GM21737 (cell line): ENCODE results near the gene THOC3.
"Not testable (repeated sequence)": the region's sequence is repeated elsewhere in the genome, so short reads cannot be mapped to it uniquely, and the experiment has no call there.

Source experiments
- ATAC-seq: cut with Tn5 transposase; IDR thresholded peaks from one replicate; pipeline ENCODE4 v1.9.1; 2021; ENCODE audit warnings: mild to moderate bottlenecking, moderate library complexity; ENCODE audit not compliant: unreplicated experiment

The THOC3 gene

DNA sequence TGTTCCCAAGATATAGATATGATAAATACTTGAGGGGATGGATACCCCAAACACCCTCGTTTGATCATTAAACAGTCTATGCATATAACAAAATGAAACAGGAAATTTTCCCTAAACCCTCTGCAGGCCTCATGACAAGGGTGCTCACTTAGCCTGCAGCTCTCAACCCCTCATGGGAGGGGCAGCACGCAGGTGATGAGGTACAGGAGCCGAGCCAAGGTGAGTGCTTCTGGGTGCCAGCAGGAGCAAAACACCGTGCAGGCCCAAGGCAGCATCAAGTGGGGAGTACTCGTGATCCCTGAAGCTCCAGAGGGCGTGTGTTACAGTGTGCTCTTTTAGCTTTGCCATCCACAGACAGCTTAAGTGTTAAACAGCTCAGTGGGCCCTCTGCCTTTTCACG, 24.9 kb downstream of the THOC3 start:
- not testable (repeated sequence) for ATAC-seq

DNA sequence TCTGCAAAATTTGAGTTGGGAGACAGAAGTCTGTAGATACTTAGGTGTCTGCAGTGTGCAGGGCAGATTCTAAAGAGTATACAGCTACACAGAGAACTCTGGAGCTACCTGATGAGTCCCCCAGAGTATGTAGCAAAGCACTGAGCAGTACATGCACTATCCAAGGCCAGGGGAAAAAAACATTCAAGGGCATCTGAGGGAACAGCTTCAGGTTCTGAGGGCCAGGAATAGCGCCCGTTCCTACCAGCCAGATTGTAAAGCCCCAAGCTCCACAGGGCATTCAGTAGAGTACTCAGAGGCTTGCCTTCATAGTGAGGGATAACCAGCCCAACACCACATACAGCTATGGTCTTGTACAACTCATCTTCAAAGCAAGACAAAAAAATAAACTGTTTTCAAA, 27.5 kb downstream of the THOC3 start:
- ATAC-seq: not testable (repeated sequence)

DNA sequence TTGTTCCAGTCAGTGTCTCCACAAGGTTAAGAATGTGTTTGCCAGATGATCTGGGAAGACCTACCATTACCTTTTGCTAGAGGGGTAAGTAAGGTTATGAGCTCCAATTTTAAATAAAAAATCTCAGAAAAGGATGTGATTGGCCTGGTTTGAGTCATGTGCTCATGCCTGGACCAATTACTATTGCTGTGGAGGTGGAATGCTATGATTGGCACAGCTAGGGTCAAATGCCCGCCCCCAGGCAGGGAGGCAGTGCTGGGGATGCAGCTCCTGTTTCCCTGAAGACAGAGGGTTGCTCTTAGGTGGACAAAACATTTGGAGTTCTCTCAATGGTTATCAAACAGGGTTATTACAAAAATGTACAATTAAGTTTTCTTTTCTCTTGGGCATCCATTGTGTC, 29.6 kb downstream of the THOC3 start:
- ATAC-seq: not testable (repeated sequence)

DNA sequence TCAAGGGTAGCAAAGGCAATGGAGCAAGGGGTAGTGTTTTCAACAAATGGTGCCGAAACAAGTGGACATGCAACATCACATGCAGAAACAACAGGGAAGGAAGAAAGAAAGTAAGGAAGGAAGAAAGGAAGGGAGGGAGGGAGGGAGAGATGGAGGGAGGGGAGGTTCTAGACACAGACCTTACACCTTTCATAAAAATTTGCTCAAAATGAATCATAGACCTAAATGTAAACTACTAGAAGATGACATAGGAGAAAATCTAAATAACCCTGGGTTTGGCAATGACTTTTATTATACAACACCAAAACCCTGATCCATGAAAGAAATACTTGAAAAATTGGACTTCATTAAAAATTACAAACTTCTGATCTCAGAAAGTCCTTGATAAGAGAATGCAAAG, 39.4 kb downstream of the THOC3 start:
- ATAC-seq: not testable (repeated sequence)

DNA sequence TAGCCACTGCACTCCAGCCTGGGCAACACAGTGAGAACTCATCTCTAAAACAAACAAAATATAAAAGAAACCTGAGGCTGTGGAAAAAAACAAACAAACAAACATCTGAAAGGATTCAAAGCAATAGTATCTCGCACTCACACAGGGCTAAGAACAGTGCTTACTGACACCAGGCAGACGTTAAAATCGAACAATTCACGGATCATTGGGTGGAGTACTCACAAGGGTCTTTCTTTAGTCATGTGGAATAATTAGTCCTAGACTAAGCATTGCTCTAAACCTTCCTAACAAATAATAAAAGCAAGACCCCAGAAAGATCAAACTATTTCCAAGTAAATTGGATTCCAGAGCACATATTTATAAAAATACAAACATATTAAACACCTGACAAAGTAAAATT, 43.0 kb downstream of the THOC3 start:
- not testable (repeated sequence) for ATAC-seq

DNA sequence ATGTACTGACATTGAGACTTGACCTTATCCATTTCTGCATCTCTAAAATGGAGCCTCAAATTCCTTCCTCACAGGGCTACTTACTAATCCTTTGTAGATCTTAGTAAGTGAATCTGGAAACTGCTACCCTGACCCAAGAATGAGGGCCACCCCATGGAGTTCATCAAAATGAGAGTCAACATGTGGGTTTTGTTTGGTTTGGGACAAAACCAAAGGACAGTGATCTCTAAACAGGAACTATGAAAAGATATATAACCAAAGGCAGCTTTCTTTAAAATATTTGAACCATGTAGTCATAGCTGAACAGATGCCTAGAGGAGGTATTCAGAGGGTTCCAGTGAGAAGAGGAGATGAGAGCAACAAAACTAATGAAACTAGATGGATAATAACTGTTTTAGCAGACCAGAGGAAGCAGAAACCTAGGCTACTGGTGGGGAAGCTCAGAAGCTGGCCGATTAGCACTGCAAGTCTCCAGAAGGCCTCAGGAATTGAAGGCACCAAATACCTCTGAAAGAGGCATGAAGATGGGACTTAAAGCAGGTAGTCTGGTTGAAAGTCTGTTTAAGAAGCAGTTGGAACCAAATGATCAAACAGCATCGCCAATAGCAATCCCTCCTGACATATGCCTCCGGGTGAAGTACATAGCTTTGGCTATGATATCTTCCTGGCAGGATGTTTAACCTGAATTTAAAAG, 45.8 kb downstream of the THOC3 start:
- ATAC-seq: no peak

DNA sequence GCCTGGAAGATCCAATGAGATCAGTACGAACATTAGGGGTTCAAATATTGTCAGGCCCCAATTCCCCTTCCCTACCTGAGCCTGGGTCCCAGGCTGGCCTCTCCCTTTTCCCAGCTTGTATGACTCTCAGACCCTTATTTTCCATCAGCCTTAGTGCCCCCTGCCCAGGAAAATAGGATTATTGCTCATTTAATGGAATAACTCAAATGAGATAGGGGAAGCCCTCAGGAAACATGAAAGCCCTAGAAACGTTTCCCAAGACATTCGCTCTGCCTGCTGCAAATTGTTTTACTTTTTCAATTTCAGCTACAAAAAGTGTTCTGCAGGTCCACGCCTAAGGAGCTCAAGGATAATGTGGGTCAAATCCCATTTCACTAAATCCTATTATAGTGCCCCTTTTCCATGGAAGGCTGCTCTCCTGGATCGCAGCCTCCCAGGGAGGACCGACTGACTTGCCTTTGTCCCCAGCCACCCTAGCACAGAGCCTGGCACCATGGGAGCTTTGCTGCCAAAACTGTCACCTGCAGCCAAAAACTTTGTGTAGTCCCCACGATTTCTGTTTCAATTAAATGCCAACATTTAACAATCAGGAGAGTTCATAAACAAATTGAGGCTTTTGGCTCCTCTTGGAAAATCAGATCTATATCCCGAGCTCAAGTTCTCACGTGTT, 46.9 kb downstream of the THOC3 start:
- no peak for ATAC-seq

DNA sequence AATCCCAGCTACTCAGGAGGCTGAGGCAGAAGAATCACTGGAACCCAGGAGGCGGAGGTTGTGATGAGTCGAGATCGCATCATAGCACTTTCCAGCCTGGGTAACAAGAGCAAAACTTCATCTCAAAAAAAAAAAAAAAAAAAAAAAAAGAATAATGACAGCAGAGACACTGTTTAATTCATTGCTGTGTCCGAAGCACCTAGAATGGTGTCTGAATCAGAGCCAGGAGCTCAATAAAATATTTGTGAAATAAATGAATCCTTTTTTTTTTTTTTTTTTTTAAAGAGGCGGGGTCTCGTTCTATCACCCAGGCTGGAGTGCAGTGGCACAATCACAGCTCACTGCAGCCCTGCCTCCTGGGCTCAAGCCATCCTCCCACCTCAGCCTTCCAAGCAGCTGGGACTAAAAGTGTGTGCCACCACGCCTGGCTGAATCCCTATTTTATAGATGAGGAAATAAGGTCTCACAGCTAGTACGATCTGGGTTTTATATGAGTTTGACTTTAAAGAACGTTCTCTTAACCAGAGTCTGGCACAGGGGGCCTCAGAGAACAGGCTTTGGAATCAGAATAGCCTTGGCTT, 47.8 kb downstream of the THOC3 start:
- no peak for ATAC-seq

DNA sequence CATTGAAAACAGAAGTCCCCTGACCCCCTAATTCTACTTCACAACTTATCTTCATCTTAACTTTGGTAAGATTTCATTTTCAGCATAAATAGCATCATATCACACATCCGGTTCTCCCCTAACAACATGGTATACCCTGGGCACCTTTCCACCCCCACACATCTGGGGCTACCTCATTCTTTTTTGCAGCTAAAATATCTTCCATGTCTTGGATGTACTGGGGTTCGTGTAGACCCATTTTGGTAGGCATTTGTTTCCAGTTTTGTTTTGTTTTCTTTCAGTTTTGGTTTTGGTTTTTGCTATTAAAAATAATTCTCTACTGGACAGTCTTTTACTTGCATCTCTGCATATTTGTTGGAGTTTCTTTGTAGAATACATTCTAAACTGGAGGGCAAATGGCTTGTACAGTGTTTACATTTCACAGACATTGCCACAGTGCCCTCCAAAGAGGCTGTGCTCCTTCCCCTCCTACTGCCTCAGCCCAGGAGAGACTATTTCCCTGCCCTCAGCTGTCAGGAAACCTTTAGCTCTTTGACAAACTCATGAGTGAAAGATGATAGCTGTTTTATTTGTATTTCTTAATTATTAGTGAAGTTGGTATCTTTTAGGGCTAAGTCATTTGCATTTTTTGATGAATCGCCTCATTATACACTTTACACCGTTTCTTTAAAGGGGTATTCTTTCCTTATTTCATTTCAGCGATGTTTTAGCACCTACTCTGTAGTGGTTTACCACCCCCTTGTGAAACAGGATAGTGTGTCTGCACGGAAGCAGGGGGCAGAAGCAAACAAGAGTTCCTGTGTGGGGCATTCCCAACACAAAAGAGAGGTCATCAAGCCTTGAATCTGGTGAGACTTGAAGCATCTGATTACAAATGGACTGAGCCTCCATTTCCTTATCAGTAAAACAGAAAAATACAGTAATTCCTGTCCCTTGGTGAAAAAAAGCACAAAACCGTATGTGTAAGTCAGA, 52.8 kb downstream of the THOC3 start:
- ATAC-seq: not testable (repeated sequence)

DNA sequence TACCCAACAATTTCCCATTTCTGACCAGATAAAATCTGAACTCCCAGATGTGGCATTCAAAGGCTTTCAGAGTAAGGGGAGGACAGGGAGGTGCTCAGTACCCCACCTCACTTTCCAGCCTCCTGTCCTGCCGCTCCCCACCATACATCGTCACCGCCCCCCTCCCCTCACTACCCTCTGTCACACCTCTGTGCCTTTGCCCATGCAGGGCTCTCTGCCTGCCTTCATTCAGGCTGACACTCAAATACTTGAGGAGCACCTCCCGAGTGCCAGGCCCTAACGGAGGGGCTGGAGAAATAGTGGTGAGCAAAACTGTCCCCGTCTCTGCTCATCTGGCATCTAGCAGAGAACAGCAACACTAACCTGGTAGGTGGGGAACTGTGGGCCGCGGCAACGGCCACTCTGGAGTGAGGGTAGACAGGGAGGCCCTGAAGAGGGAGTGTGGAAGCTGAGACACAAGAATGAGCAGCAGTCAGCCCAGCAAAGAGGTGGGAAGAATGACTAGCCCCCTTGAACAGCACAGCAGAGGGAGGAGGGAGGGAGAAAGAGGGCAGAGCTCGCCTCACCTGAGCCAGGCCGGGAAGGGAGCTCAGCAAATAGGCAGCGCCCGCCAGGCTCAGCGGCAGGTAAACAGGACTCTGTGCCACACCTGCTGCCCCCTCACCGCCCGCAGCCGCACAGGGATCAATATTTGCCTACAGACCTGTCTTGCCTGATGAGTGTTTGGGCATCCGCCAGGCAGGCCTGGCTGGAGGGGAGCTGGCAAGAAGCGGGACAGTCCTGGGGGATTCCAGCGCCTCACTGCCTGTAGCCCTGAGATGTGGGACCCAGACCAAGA, 54.1 kb downstream of the THOC3 start:
- ATAC-seq: not testable (repeated sequence)

DNA sequence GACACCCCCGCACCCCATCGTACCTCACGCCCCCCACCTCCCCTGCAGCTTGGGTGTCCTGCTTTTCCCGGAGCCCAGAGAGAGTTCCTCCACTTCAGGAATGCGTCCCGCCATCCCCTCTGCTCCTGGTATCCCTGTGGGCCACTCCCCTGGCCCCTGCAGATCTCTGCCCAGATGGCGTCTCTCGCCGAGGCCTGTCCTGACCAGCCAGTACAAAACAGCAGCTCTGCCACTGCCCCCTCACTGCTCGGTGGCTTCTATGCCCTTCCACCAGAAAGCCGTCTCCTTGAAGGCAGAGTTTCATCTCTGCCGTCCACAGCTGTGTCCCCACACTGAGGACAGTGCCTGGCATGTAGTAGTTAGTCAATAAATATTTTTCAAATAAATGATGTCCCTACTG, 58.0 kb downstream of the THOC3 start:
- not testable (repeated sequence) for ATAC-seq
